ENCODE measurements around the gene ATM.
"Not testable (repeated sequence)": the region's sequence is repeated elsewhere in the genome, so short reads cannot be mapped to it uniquely, and the experiment has no call there.

Gene ATM

GRCh38 chr11:108405706-108406105 lies 182.8 kb downstream of the ATM start:
- Histone ChIP-seq H3K36me3 (replicated peaks; ENCODE audit: low read depth, low read length) (no peaks in the 10 kb centered on the region), H3K27me3 (ENCODE audit: low read depth, low read length) (no peaks in the 10 kb centered on the region), H3K9ac (ENCODE audit: low read length) (no peak overlapping the region), H3K27ac (ENCODE audit: low read length) (no peak overlapping the region), H3K4me2 (ENCODE audit: low read length) (no peak overlapping the region), H3K9me3 (ENCODE audit: insufficient read depth, low read length) (no peaks in the 10 kb centered on the region), H2AFZ (ENCODE audit: low read depth, low read length) (no peak overlapping the region), H4K20me1 (ENCODE audit: insufficient read depth, low read length) (no peaks in the 10 kb centered on the region), H3K4me1 (ENCODE audit: low read length) (no peaks in the 10 kb centered on the region), H3K79me2 (ENCODE audit: low read length) (no peaks in the 10 kb centered on the region), H3K4me3 (ENCODE audit: low read length) (no peak overlapping the region)
- TF ChIP-seq CTCF (IDR thresholded peaks at IDR 0.05; ENCODE audit: low read depth, low read length) (no peak), EZH2phosphoT487 (IDR thresholded peaks at IDR 0.05; ENCODE audit: low read depth) (no peak)

DNA sequence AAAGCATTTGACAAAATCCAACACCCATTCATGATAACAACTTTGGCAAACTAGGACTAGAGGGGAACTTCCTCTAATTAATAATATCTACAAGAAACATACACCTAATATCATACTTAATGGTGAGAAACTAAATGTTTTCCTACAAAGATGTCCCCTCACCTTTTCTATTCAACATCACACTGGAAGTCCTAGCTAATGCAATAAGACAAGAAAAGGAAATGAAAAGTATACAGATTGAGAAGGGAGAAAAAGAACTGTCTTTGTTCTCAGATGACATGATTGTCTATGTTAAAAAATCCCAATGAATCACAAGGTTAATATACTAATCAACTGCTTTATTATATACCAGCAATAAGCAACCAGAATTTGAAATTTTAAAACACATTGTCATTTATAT lies 192.1 kb downstream of the ATM start:
- Histone ChIP-seq H3K4me1 (ENCODE audit: low read length) (no peaks in the 10 kb centered on the region), H3K4me3 (ENCODE audit: low read length) (no peak overlapping the region), H3K27ac (ENCODE audit: low read length) (no peak overlapping the region), H3K36me3 (replicated peaks; ENCODE audit: low read depth, low read length) (no peaks in the 10 kb centered on the region), H4K20me1 (ENCODE audit: insufficient read depth, low read length) (no peaks in the 10 kb centered on the region), H3K9ac (ENCODE audit: low read length) (no peak overlapping the region), H2AFZ (ENCODE audit: low read depth, low read length) (no peak overlapping the region), H3K27me3 (ENCODE audit: low read depth, low read length) (no peaks in the 10 kb centered on the region), H3K9me3 (ENCODE audit: insufficient read depth, low read length) (no peaks in the 10 kb centered on the region), H3K4me2 (ENCODE audit: low read length) (no peak overlapping the region), H3K79me2 (ENCODE audit: low read length) (no peaks in the 10 kb centered on the region)
- TF ChIP-seq CTCF (IDR thresholded peaks at IDR 0.05; ENCODE audit: low read depth, low read length) (no peak), EZH2phosphoT487 (IDR thresholded peaks at IDR 0.05; ENCODE audit: low read depth) (no peak)

GRCh38 chr11:108417551-108417950 lies 194.7 kb downstream of the ATM start:
- H3K9ac ChIP-seq (ENCODE audit: low read length); H3K27me3 ChIP-seq (ENCODE audit: low read depth, low read length); H3K4me3 ChIP-seq (ENCODE audit: low read length); H3K36me3 ChIP-seq (replicated peaks; ENCODE audit: low read depth, low read length); H3K9me3 ChIP-seq (ENCODE audit: insufficient read depth, low read length); H3K4me2 ChIP-seq (ENCODE audit: low read length); H3K27ac ChIP-seq (ENCODE audit: low read length); H3K4me1 ChIP-seq (ENCODE audit: low read length); H2AFZ ChIP-seq (ENCODE audit: low read depth, low read length); H3K79me2 ChIP-seq (ENCODE audit: low read length); H4K20me1 ChIP-seq (ENCODE audit: insufficient read depth, low read length): not testable (repeated sequence)
- TF ChIP-seq CTCF (IDR thresholded peaks at IDR 0.05; ENCODE audit: low read depth, low read length) = peak; percentile 35; the same call in 1 of the 2 replicates

Data from OCI-LY3 (cell line).